Sigmoid colon (tissue), 7 donors: ENCODE results near the gene ARHGEF28. TPM values are rescaled to one million over a fixed set of nuclear protein-coding genes. Genes with fewer than 3 reads are reported as not detected.

Experiments
- DNase-seq: peaks from one replicate; pipeline ENCODE4 v3.0.0-alpha.2; 2019
- H3K27ac ChIP-seq, 4 donors: fragments of 200-600 bp; sonication (generic); one replicate each; pipeline ENCODE4 v1.5.1; 2016 to 2019; ENCODE audit warnings: mild to moderate bottlenecking in 1 of 4
- H3K27me3 ChIP-seq, 3 donors: fragments of 200-600 bp; sonication (generic); one replicate each; pipeline ENCODE4 v1.5.1; 2019; ENCODE audit warnings: mild to moderate bottlenecking in 1 of 3
- H3K36me3 ChIP-seq, 4 donors: fragments of 200-600 bp; sonication (generic); one replicate each; pipeline ENCODE4 v1.5.1; 2016 to 2019
- H3K4me1 ChIP-seq, 4 donors: fragments of 200-600 bp; sonication (generic); one replicate each; pipeline ENCODE4 v1.5.1; 2017 to 2019
- H3K4me3 ChIP-seq, 4 donors: fragments of 200-600 bp; sonication (generic); one replicate each; pipeline ENCODE4 v1.5.1; 2017 to 2019; ENCODE audit warnings: mild to moderate bottlenecking in 2 of 4, moderate library complexity in 1 of 4
- H3K9me3 ChIP-seq, 4 donors: fragments of 200-600 bp in 3 of 4; sonication (generic) in 3 of 4; one replicate each; pipeline versions ENCODE4 v1.5.1 to v1.6.1; 2013 to 2019
- EP300 ChIP-seq, 4 donors: sonication (generic); formaldehyde crosslinking; IDR thresholded peaks; one replicate each; pipeline ENCODE4 v1.6.1; 2017; ENCODE audit warnings: antibody characterized with exemption in 4 of 4
- POLR2A ChIP-seq, 2 donors: fragments of 450-650 bp; IDR thresholded peaks; one replicate each; pipeline ENCODE4 v1.6.1; 2016; ENCODE audit warnings: antibody characterized with exemption in 2 of 2, mild to moderate bottlenecking in 2 of 2, moderate library complexity in 2 of 2
- POLR2AphosphoS5 ChIP-seq, 4 donors: sonication (generic); formaldehyde crosslinking; IDR thresholded peaks; one replicate each; pipeline ENCODE4 v1.6.1; 2017; ENCODE audit warnings: antibody characterized with exemption in 4 of 4
- WGBS, 2 donors: extraction: QIAGEN DNeasy Blood & Tissue Kit; methylation state at CpG; one replicate each; pipeline ENCODE4 v1.1.7; 2013; 5-methylcytosine and 5-hydroxymethylcytosine counted together
- intact Hi-C: fragments of 100-400 bp; cut with DNase I; formaldehyde crosslinking; loops from one replicate; pipeline ENCODE4 v1.15.1; 2023
- polyA plus RNA-seq, 3 donors: library from polyadenylated mRNA; stranded (reverse); fragments of 200-250 nt; gene quantifications; one replicate each; pipeline ENCODE4 v1.2.3, GENCODE V29; 2013
- total RNA-seq, 4 donors: library from RNA; depleted of rRNA; stranded (reverse); fragments of >200 nt; gene quantifications; one replicate each; pipeline ENCODE4 v1.1.0, GENCODE V29; 2016
- TF ChIP-seq, protein P1 (sequence below), 4 experiments: fragments of 450-650 bp in 3 of 4; fragments of 200-600 bp in 1 of 4; IDR thresholded peaks; one replicate each; pipeline ENCODE4 v1.5.1; 2016 to 2019; ENCODE audit warnings: antibody characterized with exemption in 4 of 4, mild to moderate bottlenecking in 3 of 4, moderate library complexity in 2 of 4
- donor health status: healthy with polysubstance abuse.
- donor health status: Bipolar disorder and iron deficiency.
- donor health status: healthy.

Gene ARHGEF28
- total and polyA plus RNA-seq, 7 donors = 3.0 to 6.9 (median 3.7) TPM

DNA sequence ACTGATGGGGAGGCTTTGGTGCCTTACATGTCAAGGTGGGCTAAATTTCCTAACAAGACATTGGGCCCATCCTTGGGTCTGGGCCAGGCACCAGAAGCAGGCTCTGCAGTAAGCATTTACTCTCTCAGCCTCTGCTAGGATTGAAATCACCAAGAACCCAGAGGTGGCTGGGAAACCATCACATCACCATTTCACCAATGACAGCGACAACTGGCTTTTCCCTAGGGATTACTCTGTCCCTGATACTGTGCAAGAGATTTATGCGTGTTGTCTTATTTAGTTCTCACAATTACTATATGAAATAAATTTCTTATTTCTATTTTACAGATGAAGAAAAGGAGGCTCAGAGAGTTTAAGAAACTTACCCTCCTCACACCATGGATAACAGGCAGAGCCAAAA is 342.2 kb downstream of the ARHGEF28 start:
- Histone ChIP-seq H3K9me3 (no peaks in the 10 kb centered on the region), H3K4me3 (no peak overlapping the region), H3K27me3 (no peaks in the 10 kb centered on the region), H3K27ac (no peak overlapping the region), H3K4me1 (no peaks in the 10 kb centered on the region), H3K36me3 (no peaks in the 10 kb centered on the region)
- WGBS, 2 donors = 95 to 98% methylated on average over 2 of the region's 2 CpGs
- no peak for DNase-seq
- intact Hi-C loops = no loop called here
- TF ChIP-seq EP300 (IDR thresholded peaks at IDR 0.05) = no peak
- no peak for TF ChIP-seq POLR2AphosphoS5 (IDR thresholded peaks at IDR 0.05)
- TF ChIP-seq, protein P1, sequence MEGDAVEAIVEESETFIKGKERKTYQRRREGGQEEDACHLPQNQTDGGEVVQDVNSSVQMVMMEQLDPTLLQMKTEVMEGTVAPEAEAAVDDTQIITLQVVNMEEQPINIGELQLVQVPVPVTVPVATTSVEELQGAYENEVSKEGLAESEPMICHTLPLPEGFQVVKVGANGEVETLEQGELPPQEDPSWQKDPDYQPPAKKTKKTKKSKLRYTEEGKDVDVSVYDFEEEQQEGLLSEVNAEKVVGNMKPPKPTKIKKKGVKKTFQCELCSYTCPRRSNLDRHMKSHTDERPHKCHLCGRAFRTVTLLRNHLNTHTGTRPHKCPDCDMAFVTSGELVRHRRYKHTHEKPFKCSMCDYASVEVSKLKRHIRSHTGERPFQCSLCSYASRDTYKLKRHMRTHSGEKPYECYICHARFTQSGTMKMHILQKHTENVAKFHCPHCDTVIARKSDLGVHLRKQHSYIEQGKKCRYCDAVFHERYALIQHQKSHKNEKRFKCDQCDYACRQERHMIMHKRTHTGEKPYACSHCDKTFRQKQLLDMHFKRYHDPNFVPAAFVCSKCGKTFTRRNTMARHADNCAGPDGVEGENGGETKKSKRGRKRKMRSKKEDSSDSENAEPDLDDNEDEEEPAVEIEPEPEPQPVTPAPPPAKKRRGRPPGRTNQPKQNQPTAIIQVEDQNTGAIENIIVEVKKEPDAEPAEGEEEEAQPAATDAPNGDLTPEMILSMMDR (IDR thresholded peaks at IDR 0.05) = no peak
- no peak for TF ChIP-seq POLR2A (IDR thresholded peaks at IDR 0.05)

DNA sequence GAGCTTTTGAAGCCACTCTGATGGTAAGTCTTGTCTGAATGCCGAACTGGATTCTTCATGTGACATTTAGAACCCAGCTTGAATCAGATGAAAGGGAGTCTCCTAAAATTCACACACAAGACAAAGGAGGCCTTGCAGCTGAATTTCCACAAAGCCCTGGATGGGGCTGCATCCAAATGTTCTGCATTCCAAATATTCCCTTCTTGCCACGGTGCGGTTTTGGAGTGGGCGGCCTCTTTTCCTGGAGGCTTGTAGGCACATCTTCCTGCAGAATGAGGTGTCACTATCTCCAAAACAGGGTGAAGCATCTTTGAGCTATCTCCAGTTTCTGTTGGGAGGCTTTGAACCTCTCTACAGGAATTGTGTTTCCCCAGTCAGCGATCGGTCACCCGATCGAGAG is 342.7 kb downstream of the ARHGEF28 start:
- no peaks in the 10 kb centered on the region for H3K36me3 ChIP-seq
- H3K27ac ChIP-seq = no peak overlapping the region
- TF ChIP-seq EP300 (IDR thresholded peaks at IDR 0.05) (no peak), POLR2AphosphoS5 (IDR thresholded peaks at IDR 0.05) (no peak), POLR2A (IDR thresholded peaks at IDR 0.05) (no peak)
- TF ChIP-seq, protein P1 (IDR thresholded peaks at IDR 0.05) = no peak
- 85 to 92% methylated on average over 8 of the region's 8 CpGs for WGBS, 2 donors
- no peaks in the 10 kb centered on the region for H3K9me3 ChIP-seq
- H3K4me3 ChIP-seq = no peak overlapping the region
- no peaks in the 10 kb centered on the region for H3K4me1 ChIP-seq
- intact Hi-C loops = no loop called here
- no peaks in the 10 kb centered on the region for H3K27me3 ChIP-seq
- no peak for DNase-seq

DNA sequence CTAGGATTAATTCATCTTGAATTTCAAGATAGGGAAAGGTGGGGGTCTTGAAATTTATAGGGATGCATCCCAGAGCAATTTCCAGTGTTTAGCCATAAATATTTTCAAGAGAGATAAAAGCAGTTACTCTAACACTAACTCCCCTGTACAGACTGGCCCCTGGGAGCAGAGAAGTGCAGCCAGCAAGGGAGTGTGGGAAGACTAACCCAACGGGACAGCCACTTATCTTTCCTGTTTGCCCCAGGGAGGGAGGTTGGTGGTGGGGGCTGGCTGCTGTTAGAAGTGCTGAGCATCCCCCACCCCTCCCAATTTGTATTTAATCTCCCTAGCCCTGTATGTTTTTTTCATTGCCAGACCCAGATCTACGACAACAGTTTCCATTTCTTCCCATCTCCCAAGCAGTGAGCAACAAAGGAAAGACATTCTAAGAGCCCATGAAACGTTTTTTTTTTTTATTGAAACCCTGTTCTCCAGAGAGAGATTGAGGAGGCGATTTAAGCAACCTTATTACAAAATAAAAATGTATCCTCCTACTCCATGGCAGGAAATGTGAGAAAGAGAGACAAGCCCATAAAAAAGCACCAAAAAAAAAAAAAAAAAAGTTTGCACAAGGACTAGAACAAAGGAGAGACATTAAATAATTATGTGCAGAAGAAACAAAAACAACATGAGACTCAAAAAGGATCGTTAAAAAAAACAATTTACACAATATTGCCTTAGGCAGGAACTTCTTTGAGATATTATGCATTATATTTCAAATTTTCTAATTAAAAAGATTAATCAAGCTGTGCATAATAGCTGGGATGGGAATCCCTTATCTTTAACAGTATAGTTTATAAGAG is 343.4 kb downstream of the ARHGEF28 start:
- Histone ChIP-seq H3K36me3 (no peaks in the 10 kb centered on the region), H3K27me3 (no peaks in the 10 kb centered on the region), H3K4me1 (no peaks in the 10 kb centered on the region), H3K9me3 (no peaks in the 10 kb centered on the region), H3K4me3 (no peak overlapping the region), H3K27ac (no peak overlapping the region)
- TF ChIP-seq POLR2AphosphoS5 (IDR thresholded peaks at IDR 0.05) (no peak), EP300 (IDR thresholded peaks at IDR 0.05) (no peak), POLR2A (IDR thresholded peaks at IDR 0.05) (no peak)
- TF ChIP-seq, protein P1 (IDR thresholded peaks at IDR 0.05) = no peak
- WGBS, 2 donors = 50 to 53% methylated on average over 5 of the region's 5 CpGs
- intact Hi-C loops = no loop called here
- DNase-seq = no peak

DNA sequence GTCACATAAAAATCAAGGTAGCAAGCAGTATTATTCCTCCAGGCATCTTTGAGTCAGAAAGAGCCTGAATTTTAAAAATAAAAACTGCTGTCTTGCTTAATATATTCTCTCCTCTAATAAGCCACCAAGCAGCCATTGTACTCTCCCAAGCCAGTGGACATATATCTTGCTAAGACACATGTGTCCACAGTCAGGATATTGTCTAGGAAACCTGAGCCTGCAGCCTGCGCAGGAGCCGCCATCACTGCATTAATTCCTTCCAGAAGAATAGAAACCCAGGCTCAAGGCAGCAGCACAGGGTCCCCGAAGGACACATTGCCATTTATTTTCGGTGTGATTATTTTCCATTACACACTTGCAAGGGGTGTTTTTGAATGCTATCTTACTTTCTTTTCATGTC is 345.3 kb downstream of the ARHGEF28 start:
- no peak for DNase-seq
- TF ChIP-seq, protein P1 (IDR thresholded peaks at IDR 0.05) = no peak
- no peak for TF ChIP-seq POLR2AphosphoS5 (IDR thresholded peaks at IDR 0.05)
- no peak for TF ChIP-seq EP300 (IDR thresholded peaks at IDR 0.05)
- TF ChIP-seq POLR2A (IDR thresholded peaks at IDR 0.05) = no peak
- Histone ChIP-seq H3K27ac (no peak overlapping the region), H3K4me1 (no peaks in the 10 kb centered on the region), H3K4me3 (no peak overlapping the region), H3K36me3 (no peaks in the 10 kb centered on the region), H3K9me3 (no peaks in the 10 kb centered on the region), H3K27me3 (no peaks in the 10 kb centered on the region)
- intact Hi-C loops = no loop called here
- WGBS, 2 donors = 94 to 96% methylated on average over 4 of the region's 4 CpGs
